GM23338 (cell line): Measurements from ENCODE around the gene PAX5. TPM values are rescaled to one million over a fixed set of nuclear protein-coding genes. Genes with fewer than 3 reads are reported as not detected.

Experiments used
- ATAC-seq: fragments of 200-7000 bp; cut with Tn5 transposase; 3 replicates; pipeline ENCODE4 v1.9.1; 2020
- DNase-seq: peaks from one replicate; pipeline ENCODE4 v3.0.0-alpha.2; 2015; ENCODE audit warnings: low spot score
- H2AFZ ChIP-seq: fragments of 200-600 bp; sonication (generic); 2 replicates; pipeline ENCODE4 v1.8.0; 2016; ENCODE audit warnings: antibody characterized with exemption, mild to moderate bottlenecking, moderate library complexity
- H3F3A ChIP-seq: fragments of 200-600 bp; sonication (generic); replicated peaks from 2 replicates; pipeline ENCODE4 v1.8.0; 2017; ENCODE audit warnings: antibody characterized with exemption, mixed run types, low read depth
- H3K27ac ChIP-seq: fragments of 200-600 bp; sonication (generic); 2 replicates; pipeline ENCODE4 v1.6.1; 2016; ENCODE audit warnings: low read depth
- H3K27me3 ChIP-seq: fragments of 200-600 bp; sonication (generic); 2 replicates; pipeline ENCODE4 v1.8.0; 2016; ENCODE audit warnings: mild to moderate bottlenecking, mixed run types, moderate library complexity; ENCODE audit not compliant: insufficient read depth
- H3K36me3 ChIP-seq: fragments of 200-600 bp; sonication (generic); 2 replicates; pipeline ENCODE4 v1.8.0; 2016; ENCODE audit warnings: mild to moderate bottlenecking; ENCODE audit not compliant: insufficient read depth
- H3K4me1 ChIP-seq: fragments of 200-600 bp; sonication (generic); 2 replicates; pipeline ENCODE4 v1.8.0; 2016; ENCODE audit warnings: mild to moderate bottlenecking, moderate library complexity; ENCODE audit not compliant: insufficient read depth
- H3K4me2 ChIP-seq: fragments of 200-600 bp; sonication (generic); 2 replicates; pipeline ENCODE4 v1.7.1; 2017; ENCODE audit warnings: mixed run types
- H3K4me3 ChIP-seq: fragments of 200-600 bp; sonication (generic); 2 replicates; pipeline ENCODE4 v1.6.1; 2016; ENCODE audit warnings: mixed run types
- H3K79me2 ChIP-seq: fragments of 200-600 bp; sonication (generic); replicated peaks from 2 replicates; pipeline ENCODE4 v1.8.0; 2017; ENCODE audit warnings: mild to moderate bottlenecking; ENCODE audit not compliant: insufficient read depth
- H3K9me2 ChIP-seq: fragments of 200-600 bp; sonication (generic); 2 replicates; pipeline ENCODE4 v1.8.0; 2017; ENCODE audit not compliant: insufficient read depth
- H4K20me1 ChIP-seq: fragments of 200-600 bp; sonication (generic); replicated peaks from 2 replicates; pipeline ENCODE4 v1.8.0; 2017; ENCODE audit warnings: mild to moderate bottlenecking; ENCODE audit not compliant: insufficient read depth
- H3K27ac Mint-ChIP-seq: 2 replicates; pipeline ENCODE4 v1.8.0; 2020; ENCODE audit warnings: inconsistent platforms, mild to moderate bottlenecking, moderate library complexity, mixed read lengths
- H3K27me3 Mint-ChIP-seq: 3 replicates; pipeline ENCODE4 v1.8.0; 2022; ENCODE audit warnings: low read depth, mild to moderate bottlenecking, moderate library complexity, mixed read lengths, inconsistent platforms; ENCODE audit not compliant: insufficient read depth, poor library complexity
- H3K36me3 Mint-ChIP-seq: 3 replicates; pipeline ENCODE4 v1.8.0; 2021; ENCODE audit warnings: low read depth, mild to moderate bottlenecking, inconsistent platforms, moderate library complexity, mixed read lengths
- H3K4me1 Mint-ChIP-seq: 3 replicates; pipeline ENCODE4 v1.8.0; 2020; ENCODE audit warnings: mild to moderate bottlenecking, inconsistent platforms, mixed read lengths
- H3K4me3 Mint-ChIP-seq: 3 replicates; pipeline ENCODE4 v1.8.0; 2021; ENCODE audit warnings: moderate library complexity, mild to moderate bottlenecking, inconsistent platforms, mixed read lengths
- H3K9me3 Mint-ChIP-seq: 3 replicates; pipeline ENCODE4 v1.8.0; 2020; ENCODE audit warnings: moderate library complexity, mild to moderate bottlenecking, inconsistent platforms, mixed read lengths
- CREB1 ChIP-seq: fragments of 250-450 bp; sonication (Bioruptor Pico); IDR thresholded peaks from 2 replicates; pipeline ENCODE4 v1.5.0; 2020; ENCODE audit warnings: low read depth, mild to moderate bottlenecking, moderate library complexity
- CTCF ChIP-seq, 2 experiments: fragments of 200-600 bp in 1 of 2; sonication (generic) in 1 of 2; conservative IDR thresholded peaks; 2 replicates each; pipeline versions ENCODE4 v1.5.1 to v1.6.1; 2016 to 2017; ENCODE audit warnings: antibody characterized with exemption in 2 of 2, low read depth in 2 of 2, mild to moderate bottlenecking in 2 of 2, moderate library complexity in 1 of 2
- EZH2 ChIP-seq: fragments of 200-600 bp; sonication (generic); IDR thresholded peaks from one replicate; pipeline ENCODE4 v1.8.0; 2017; ENCODE audit warnings: antibody characterized with exemption, mild to moderate bottlenecking, low read depth; ENCODE audit not compliant: unreplicated experiment
- EZH2phosphoT487 ChIP-seq: fragments of 200-600 bp; sonication (generic); IDR thresholded peaks from one replicate; pipeline ENCODE4 v1.8.1; 2018; ENCODE audit warnings: antibody characterized with exemption; ENCODE audit not compliant: unreplicated experiment
- NANOG ChIP-seq: IDR thresholded peaks from 2 replicates; pipeline ENCODE4 v1.6.1; 2016; ENCODE audit warnings: antibody characterized with exemption, borderline replicate concordance
- POLR2AphosphoS5 ChIP-seq: IDR thresholded peaks from 2 replicates; pipeline ENCODE4 v1.6.1; 2016; ENCODE audit warnings: antibody characterized with exemption, low read depth
- STAT1 ChIP-seq: IDR thresholded peaks from one replicate; pipeline ENCODE4 v1.6.1; 2016; ENCODE audit warnings: antibody characterized with exemption; ENCODE audit not compliant: unreplicated experiment
- ZNF114 ChIP-seq: fragments of 250-450 bp; sonication (Bioruptor Pico); IDR thresholded peaks from 2 replicates; pipeline ENCODE4 v1.5.0; 2020; ENCODE audit warnings: mild to moderate bottlenecking, moderate library complexity
- ZNF331 ChIP-seq: fragments of 250-450 bp; sonication (Bioruptor Pico); IDR thresholded peaks from 2 replicates; pipeline ENCODE4 v1.5.0; 2020; ENCODE audit warnings: low read depth, mild to moderate bottlenecking, moderate library complexity
- ZNF462 ChIP-seq: fragments of 250-450 bp; sonication (Bioruptor Pico); IDR thresholded peaks from 2 replicates; pipeline ENCODE4 v1.5.0; 2020; ENCODE audit warnings: mild to moderate bottlenecking, moderate library complexity
- polyA plus RNA-seq: library from polyadenylated mRNA; unstranded; fragments of >200 nt; fragmentation: Nextera tagmentation; extraction: Ambion mirVana; gene quantifications from 2 replicates; pipeline ENCODE4 v1.2.1, GENCODE V29; 2016
- total RNA-seq: library from RNA; depleted of rRNA; stranded (reverse); fragments of >200 nt; shearing (Covaris generic); gene quantifications from 2 replicates; pipeline ENCODE4 v1.2.3, GENCODE V29; 2014
- TF ChIP-seq, protein P1 (sequence below): IDR thresholded peaks from 2 replicates; pipeline ENCODE4 v1.6.1; 2016; ENCODE audit warnings: antibody characterized with exemption

PAX5 gene
- total and polyA plus RNA-seq, 2 experiments from 2014 or later, result 0.17 to 0.60 TPM

DNA sequence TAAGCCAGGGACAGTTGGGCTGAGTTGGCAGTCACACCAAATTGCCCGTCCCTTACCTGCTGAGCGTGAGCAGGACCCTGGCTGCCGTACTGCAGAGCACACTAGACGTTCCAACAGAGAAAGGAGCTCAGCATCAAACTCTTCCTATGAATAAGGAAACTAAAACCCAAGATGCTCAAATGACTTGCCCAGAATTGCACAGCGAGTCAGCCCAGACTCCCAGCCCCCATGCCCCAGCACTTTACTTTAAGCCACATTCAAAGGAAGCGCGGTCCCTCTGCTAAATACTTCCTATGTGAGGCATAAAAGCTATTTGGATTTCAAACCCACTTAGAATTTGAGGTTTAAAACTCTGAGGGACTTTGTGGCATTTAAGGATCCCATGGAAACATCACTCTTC, 23.9 kb downstream of the PAX5 start:
- peaks cover 15% of the 10 kb centered on the region for H3K27me3 ChIP-seq
- H3F3A ChIP-seq, result no peaks in the 10 kb centered on the region
- TF ChIP-seq EZH2 (no peak), ZNF114 (CRISPR knock-in tag) (no peak)
- H3K27ac ChIP-seq, result no peak overlapping the region
- no peaks in the 10 kb centered on the region for H3K9me2 ChIP-seq
- H3K4me1 Mint-ChIP-seq, result peaks cover 6% of the 10 kb centered on the region; the same call in 2 of the 3 replicates
- ATAC-seq, result no peak
- no peak for DNase-seq
- no peak overlapping the region for H3K4me2 ChIP-seq
- no peaks in the 10 kb centered on the region for H4K20me1 ChIP-seq
- H3K9me3 Mint-ChIP-seq, result no peaks in the 10 kb centered on the region
- H3K36me3 ChIP-seq, result no peaks in the 10 kb centered on the region
- no peaks in the 10 kb centered on the region for H3K36me3 Mint-ChIP-seq
- peaks cover 19% of the 10 kb centered on the region for H3K27me3 Mint-ChIP-seq
- H3K27ac Mint-ChIP-seq, result no peak overlapping the region
- no peak overlapping the region for H3K4me3 ChIP-seq
- no peaks in the 10 kb centered on the region for H3K79me2 ChIP-seq
- H3K4me1 ChIP-seq, result peaks cover 2% of the 10 kb centered on the region; the same call in 1 of the 2 replicates
- H2AFZ ChIP-seq, result peak overlapping the region; percentile 24; the same call in 1 of the 2 replicates
- H3K4me3 Mint-ChIP-seq, result no peak overlapping the region

DNA sequence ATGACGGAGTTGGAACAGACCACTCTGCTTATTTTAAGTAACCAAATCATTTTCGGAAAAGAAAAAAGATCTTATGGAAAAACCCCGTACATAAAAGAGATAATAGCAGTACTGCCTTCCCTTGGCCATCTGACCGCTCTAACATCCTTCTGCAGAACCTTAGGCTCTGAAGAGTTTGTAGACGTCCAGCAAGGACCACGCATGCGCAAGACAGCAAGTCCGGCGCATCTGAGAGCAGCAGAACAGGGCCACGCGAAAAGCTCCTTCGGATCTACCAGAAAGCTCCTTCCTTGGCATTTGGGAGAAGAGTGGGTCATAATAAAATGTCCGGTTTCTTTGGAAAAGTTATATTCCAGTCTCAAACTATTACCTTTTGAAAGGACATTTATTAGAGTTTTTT, 26.8 kb downstream of the PAX5 start:
- Histone ChIP-seq H3K4me1 (peaks cover 23% of the 10 kb centered on the region), H3K27me3 (peaks cover 44% of the 10 kb centered on the region)
- no peak for ATAC-seq
- TF ChIP-seq POLR2AphosphoS5, result no peak
- TF ChIP-seq ZNF331 (CRISPR knock-in tag), result no peak
- TF ChIP-seq, protein P1, sequence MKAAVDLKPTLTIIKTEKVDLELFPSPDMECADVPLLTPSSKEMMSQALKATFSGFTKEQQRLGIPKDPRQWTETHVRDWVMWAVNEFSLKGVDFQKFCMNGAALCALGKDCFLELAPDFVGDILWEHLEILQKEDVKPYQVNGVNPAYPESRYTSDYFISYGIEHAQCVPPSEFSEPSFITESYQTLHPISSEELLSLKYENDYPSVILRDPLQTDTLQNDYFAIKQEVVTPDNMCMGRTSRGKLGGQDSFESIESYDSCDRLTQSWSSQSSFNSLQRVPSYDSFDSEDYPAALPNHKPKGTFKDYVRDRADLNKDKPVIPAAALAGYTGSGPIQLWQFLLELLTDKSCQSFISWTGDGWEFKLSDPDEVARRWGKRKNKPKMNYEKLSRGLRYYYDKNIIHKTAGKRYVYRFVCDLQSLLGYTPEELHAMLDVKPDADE, result no peak
- no peak for TF ChIP-seq STAT1
- no peak for TF ChIP-seq CTCF (conservative IDR thresholded peaks at IDR 0.05; ENCODE audit: low read depth in 2 of 2)
- no peak for TF ChIP-seq CREB1 (CRISPR knock-in tag)
- no peak for TF ChIP-seq NANOG
- TF ChIP-seq EZH2phosphoT487, result no peak
- TF ChIP-seq ZNF462 (CRISPR knock-in tag), result no peak

More for the DNA sequence above, 26.8 kb downstream of the PAX5 start:
- Mint-ChIP-seq H3K9me3 (no peaks in the 10 kb centered on the region), H3K4me3 (no peak overlapping the region), H3K27me3 (peaks cover 28% of the 10 kb centered on the region), H3K4me1 (peaks cover 21% of the 10 kb centered on the region), H3K36me3 (no peaks in the 10 kb centered on the region), H3K27ac (no peak overlapping the region)
- no peak overlapping the region for H3K27ac ChIP-seq
- DNase-seq, result no peak
- H3K4me2 ChIP-seq, result no peak overlapping the region
- H3F3A ChIP-seq, result no peaks in the 10 kb centered on the region
- 0 out of 2 replicates have a peak, but pooled peaks cover 4% of the 10 kb centered on the region for H4K20me1 ChIP-seq
- no peak overlapping the region for H2AFZ ChIP-seq
- H3K79me2 ChIP-seq, result no peaks in the 10 kb centered on the region
- no peaks in the 10 kb centered on the region for H3K36me3 ChIP-seq
- H3K4me3 ChIP-seq, result no peak overlapping the region
- H3K9me2 ChIP-seq, result no peaks in the 10 kb centered on the region
